Natural killer cell (primary cell): ENCODE data around the gene CAMK4. TPM values are rescaled to one million over a fixed set of nuclear protein-coding genes. Genes with fewer than 3 reads are reported as not detected.

Experiments
- ATAC-seq, 3 donors: fragments of 150-1000 bp in 2 of 3; fragments of 200-7000 bp in 1 of 3; cut with Tn5 transposase; 1 replicate in 1 of 3; 2 replicates in 2 of 3; pipeline ENCODE4 v1.10.0; 2021; ENCODE audit warnings: mild to moderate bottlenecking in 2 of 3, moderate library complexity in 2 of 3
- DNase-seq, 2 donors: peaks; one replicate each; pipeline versions ENCODE4 v3.0.0 to v3.0.0-alpha.2; 2013 to 2021; ENCODE audit warnings: mixed read lengths in 1 of 2
- H3K27ac ChIP-seq: one replicate; pipeline ENCODE4 v1.5.1; 2013; ENCODE audit warnings: mild to moderate bottlenecking, low read length
- H3K27me3 ChIP-seq: one replicate; pipeline ENCODE4 v1.6.1; 2013; ENCODE audit warnings: low read length; ENCODE audit not compliant: control insufficient read depth, insufficient read depth
- H3K36me3 ChIP-seq: one replicate; pipeline ENCODE4 v1.6.1; 2013; ENCODE audit warnings: low read length; ENCODE audit not compliant: control insufficient read depth, insufficient read depth
- H3K4me1 ChIP-seq: one replicate; pipeline ENCODE4 v1.6.1; 2013; ENCODE audit warnings: low read length; ENCODE audit not compliant: control insufficient read depth, insufficient read depth
- H3K4me3 ChIP-seq: one replicate; pipeline ENCODE4 v1.5.1; 2013; ENCODE audit warnings: low read length
- H3K9me3 ChIP-seq: one replicate; pipeline ENCODE4 v1.6.1; 2013; ENCODE audit warnings: low read length; ENCODE audit not compliant: control insufficient read depth, insufficient read depth
- H3K27ac Mint-ChIP-seq, 2 donors: one replicate each; pipeline ENCODE4 v1.8.0; 2022; ENCODE audit warnings: mild to moderate bottlenecking in 2 of 2, mixed read lengths in 2 of 2, moderate library complexity in 1 of 2
- H3K27me3 Mint-ChIP-seq, 2 donors: one replicate each; pipeline ENCODE4 v1.8.0; 2022; ENCODE audit warnings: low read depth in 2 of 2, mixed read lengths in 2 of 2
- H3K36me3 Mint-ChIP-seq: one replicate; pipeline ENCODE4 v1.8.0; 2022; ENCODE audit warnings: mixed read lengths
- H3K4me1 Mint-ChIP-seq, 2 donors: one replicate each; pipeline ENCODE4 v1.8.0; 2022; ENCODE audit warnings: mixed read lengths in 2 of 2
- H3K4me3 Mint-ChIP-seq: one replicate; pipeline ENCODE4 v1.8.0; 2022; ENCODE audit warnings: mild to moderate bottlenecking, moderate library complexity, mixed read lengths
- H3K9me3 Mint-ChIP-seq, 2 donors: one replicate each; pipeline ENCODE4 v1.8.0; 2022; ENCODE audit warnings: mixed read lengths in 2 of 2
- WGBS: methylation state at CpG from one replicate; pipeline ENCODE4 v1.1.7; 2013; ENCODE audit warnings: missing lambda C conversion rate; ENCODE audit not compliant: insufficient coverage; 5-methylcytosine and 5-hydroxymethylcytosine counted together
- intact Hi-C: fragments of 100-400 bp; cut with micrococcal nuclease; formaldehyde crosslinking; loops from one replicate; pipeline ENCODE4 v1.14.2; 2022
- total RNA-seq, 4 donors: library from RNA; stranded (reverse); fragments of 120-200 nt in 1 of 4; gene quantifications; one replicate each; pipeline versions ENCODE4 v1.2.3 to v1.2.4, GENCODE V29; 2013 to 2022
- TF ChIP-seq, protein P1 (sequence below): fragments of 200-600 bp; IDR thresholded peaks from one replicate; pipeline ENCODE4 v1.8.0; 2022; ENCODE audit warnings: antibody characterized with exemption

CAMK4 gene
- total RNA-seq, 3 donors from 2014 or later (not counting 1 experiment from before 2014, with no cell fraction given): 0.80 to 7.9 (median 7.2) TPM

DNA sequence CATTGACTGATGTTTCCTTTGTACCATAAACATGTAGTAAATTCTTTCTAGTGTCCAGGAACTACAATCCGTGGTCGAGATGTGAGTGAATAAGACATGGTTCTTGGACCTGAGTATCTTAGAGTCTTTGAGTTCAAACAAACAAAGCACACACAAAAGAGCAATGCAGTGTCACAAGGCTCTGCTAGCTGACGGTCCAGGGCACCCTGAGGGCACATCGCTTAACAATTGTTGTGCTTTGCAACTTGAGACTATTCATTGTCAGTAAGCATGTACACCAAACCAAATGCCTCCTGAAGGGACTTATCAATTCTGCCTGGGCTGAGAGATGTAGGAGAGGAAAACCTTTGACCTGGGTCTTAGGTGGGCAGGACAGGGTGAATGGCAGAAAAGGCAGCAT lies 84.8 kb downstream of the CAMK4 start:
- ATAC-seq: no peak

DNA sequence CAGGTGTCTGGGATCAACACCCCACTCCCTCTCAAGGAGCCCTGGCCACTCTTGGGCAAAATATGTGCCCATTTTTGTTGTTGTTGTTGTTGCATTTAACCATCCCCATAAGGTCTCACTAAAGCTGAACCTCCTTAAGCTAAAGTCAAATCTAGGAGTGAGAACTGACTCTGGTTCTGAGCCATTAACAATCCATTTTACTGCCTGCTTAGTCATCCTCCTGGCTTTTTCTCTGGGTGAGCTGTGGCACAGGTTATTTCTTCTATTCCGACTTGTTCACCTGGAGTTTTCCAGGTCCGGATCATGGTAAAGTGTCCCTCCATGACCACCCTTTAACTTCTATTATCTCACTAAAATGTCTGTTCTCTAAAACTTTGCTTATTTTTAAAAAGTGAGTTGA lies 85.2 kb downstream of the CAMK4 start:
- Mint-ChIP-seq H3K36me3 (no peaks in the 10 kb centered on the region), H3K27ac (no peak overlapping the region), H3K27me3 (no peaks in the 10 kb centered on the region), H3K4me1 (no peaks in the 10 kb centered on the region), H3K4me3 (no peak overlapping the region), H3K9me3 (peaks cover 2 to 3% of the 10 kb centered on the region in 2 donors)
- WGBS: 88% methylated on average over 2 of the region's 2 CpGs
- H3K27me3 ChIP-seq: no peaks in the 10 kb centered on the region
- H3K27ac ChIP-seq: no peak overlapping the region
- H3K4me1 ChIP-seq: no peaks in the 10 kb centered on the region
- H3K4me3 ChIP-seq: no peak overlapping the region
- intact Hi-C loops: no loop called here
- no peak for DNase-seq
- no peak for ATAC-seq
- no peaks in the 10 kb centered on the region for H3K9me3 ChIP-seq
- H3K36me3 ChIP-seq: no peaks in the 10 kb centered on the region
- TF ChIP-seq, protein P1, sequence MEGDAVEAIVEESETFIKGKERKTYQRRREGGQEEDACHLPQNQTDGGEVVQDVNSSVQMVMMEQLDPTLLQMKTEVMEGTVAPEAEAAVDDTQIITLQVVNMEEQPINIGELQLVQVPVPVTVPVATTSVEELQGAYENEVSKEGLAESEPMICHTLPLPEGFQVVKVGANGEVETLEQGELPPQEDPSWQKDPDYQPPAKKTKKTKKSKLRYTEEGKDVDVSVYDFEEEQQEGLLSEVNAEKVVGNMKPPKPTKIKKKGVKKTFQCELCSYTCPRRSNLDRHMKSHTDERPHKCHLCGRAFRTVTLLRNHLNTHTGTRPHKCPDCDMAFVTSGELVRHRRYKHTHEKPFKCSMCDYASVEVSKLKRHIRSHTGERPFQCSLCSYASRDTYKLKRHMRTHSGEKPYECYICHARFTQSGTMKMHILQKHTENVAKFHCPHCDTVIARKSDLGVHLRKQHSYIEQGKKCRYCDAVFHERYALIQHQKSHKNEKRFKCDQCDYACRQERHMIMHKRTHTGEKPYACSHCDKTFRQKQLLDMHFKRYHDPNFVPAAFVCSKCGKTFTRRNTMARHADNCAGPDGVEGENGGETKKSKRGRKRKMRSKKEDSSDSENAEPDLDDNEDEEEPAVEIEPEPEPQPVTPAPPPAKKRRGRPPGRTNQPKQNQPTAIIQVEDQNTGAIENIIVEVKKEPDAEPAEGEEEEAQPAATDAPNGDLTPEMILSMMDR: no peak

More for the DNA sequence above, 84.8 kb downstream of the CAMK4 start:
- H3K36me3 ChIP-seq: no peaks in the 10 kb centered on the region
- TF ChIP-seq, protein P1: no peak
- no peak overlapping the region for H3K4me3 ChIP-seq
- H3K4me1 ChIP-seq: no peaks in the 10 kb centered on the region
- no peak for DNase-seq
- H3K36me3 Mint-ChIP-seq: no peaks in the 10 kb centered on the region
- H3K4me1 Mint-ChIP-seq: no peaks in the 10 kb centered on the region
- H3K4me3 Mint-ChIP-seq: no peak overlapping the region
- WGBS: 76% methylated on average over 4 of the region's 4 CpGs
- H3K27me3 ChIP-seq: no peaks in the 10 kb centered on the region
- peaks cover 2 to 3% of the 10 kb centered on the region in 2 donors for H3K9me3 Mint-ChIP-seq
- H3K27ac Mint-ChIP-seq: no peak overlapping the region
- H3K27me3 Mint-ChIP-seq: no peaks in the 10 kb centered on the region
- H3K27ac ChIP-seq: no peak overlapping the region
- no peaks in the 10 kb centered on the region for H3K9me3 ChIP-seq
- intact Hi-C loops: no loop called here

DNA sequence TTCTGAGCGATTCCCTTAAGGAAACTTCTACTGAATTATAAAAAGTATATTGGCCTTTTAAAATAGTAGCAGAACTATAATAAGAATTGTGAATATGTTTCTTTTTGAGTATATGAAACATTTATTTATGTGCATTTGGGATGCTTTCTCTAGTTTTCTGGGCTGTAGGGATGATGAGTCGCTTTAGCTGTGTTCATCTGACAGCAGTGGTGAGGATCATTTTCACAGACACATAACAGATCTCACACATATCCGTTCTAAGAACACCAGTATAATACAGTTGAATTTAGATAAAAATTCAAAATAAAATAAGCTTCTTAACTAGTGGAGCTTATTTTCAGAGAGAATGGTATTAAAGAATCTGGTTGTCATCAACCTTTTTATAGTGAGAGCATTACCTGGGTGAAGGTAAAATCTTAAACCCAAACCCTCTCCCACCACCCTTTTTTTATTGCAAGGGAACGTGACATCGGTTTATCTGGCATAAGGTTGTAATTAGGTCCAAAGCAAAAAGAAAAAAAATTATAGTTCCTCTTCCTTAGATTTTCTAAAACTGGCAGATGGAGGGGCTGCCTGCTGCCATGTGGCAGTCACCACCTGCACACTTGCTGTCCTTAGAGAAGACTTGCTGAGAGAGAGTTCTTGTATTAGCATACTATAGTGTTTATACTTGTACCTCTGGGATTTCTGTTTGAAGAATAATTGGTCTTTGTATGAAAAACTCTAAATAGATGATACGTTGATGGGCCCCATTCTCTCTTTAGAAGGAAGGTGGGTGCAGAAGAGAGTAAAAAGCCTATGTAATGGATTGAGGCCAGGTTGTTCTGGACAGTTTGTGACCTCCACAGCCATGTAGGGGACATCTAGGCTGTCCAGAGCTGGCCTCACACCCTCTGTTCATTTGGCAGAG lies 86.8 kb downstream of the CAMK4 start:
- Mint-ChIP-seq H3K4me3 (no peak overlapping the region), H3K9me3 (peaks cover 2 to 3% of the 10 kb centered on the region in 2 donors), H3K36me3 (no peaks in the 10 kb centered on the region), H3K27ac (no peak overlapping the region), H3K27me3 (no peaks in the 10 kb centered on the region), H3K4me1 (no peaks in the 10 kb centered on the region)
- Histone ChIP-seq H3K27ac (no peak overlapping the region), H3K4me1 (no peaks in the 10 kb centered on the region), H3K27me3 (no peaks in the 10 kb centered on the region), H3K9me3 (no peaks in the 10 kb centered on the region), H3K4me3 (no peak overlapping the region), H3K36me3 (no peaks in the 10 kb centered on the region)
- ATAC-seq: no peak
- TF ChIP-seq, protein P1: no peak
- WGBS: 89% methylated on average over 3 of the region's 6 CpGs
- intact Hi-C loops: no loop called here
- DNase-seq: no peak
